HG02885 (cell line): ENCODE data around the gene HSPA4L.

ENCODE experiments used
- ATAC-seq: cut with Tn5 transposase; IDR thresholded peaks from one replicate; pipeline ENCODE4 v1.9.1; 2021; ENCODE audit warnings: mild to moderate bottlenecking; ENCODE audit not compliant: unreplicated experiment, poor library complexity

Gene HSPA4L

DNA sequence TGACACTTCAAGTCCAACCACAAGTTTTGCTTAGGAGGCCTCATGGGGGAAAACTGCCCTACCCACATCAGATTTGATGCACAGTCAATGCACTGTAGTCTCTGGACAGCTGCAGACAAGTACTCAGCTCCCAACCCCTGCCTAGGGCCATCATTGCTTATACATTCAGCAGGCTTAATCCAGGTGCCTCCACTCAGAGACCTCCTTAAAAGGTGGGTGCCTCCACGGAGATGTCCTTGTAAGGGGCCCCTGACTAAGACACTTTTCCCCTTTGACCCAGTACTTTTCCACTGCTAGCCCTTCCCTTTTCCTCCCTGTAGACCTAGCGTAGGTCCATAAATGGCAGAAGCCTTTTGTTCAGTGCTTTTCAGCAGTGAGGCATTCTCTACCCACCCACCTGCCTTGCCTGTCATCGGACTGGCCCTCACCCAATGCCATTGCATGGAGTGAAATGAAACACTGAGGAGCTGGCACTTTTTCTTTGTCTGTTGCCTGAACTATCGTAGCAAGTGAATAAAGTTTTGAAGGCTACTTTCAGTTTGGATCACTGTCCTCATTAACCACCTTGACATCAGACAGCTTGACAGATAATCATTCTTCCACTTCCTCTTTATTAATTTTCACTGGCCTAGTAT, 74.8 kb downstream of the HSPA4L start:
- ATAC-seq = peak; percentile 90

DNA sequence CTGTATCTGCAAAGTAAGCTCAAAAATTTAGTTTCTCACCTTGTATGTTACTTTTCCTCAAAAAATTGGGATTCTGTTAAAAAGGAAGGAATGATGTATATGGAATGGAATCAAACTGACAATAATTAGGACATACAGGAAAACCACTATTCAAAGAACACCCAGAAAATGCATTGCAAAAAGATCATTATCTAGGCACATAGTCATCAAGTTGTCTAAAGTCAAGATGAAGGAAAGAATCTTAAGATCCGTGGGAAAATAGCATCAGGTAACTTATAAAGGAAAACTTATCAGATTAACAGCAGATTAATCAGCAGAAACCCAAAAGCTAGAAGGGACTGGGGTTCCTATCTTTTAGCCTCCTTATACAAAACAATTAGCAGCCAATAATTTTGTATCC, 75.5 kb downstream of the HSPA4L start:
- no peak for ATAC-seq

DNA sequence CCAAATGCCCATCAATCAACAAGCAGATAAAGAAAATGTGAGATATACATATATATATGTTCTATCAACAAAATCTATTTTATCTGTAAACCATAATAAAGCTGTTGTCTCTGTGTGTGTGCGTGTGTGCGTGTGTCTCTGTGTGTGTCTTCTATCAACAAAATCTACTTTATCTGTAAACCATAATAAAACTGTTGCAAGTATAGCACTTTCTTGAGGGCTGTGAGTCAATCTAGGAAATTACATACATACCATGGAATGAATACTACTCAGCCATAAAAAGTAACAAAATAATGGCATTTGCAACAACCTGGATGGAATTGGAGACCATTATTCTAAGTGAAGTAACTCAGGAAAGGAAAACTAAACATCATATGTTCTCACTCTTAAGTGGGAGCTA, 86.1 kb downstream of the HSPA4L start:
- no peak for ATAC-seq

DNA sequence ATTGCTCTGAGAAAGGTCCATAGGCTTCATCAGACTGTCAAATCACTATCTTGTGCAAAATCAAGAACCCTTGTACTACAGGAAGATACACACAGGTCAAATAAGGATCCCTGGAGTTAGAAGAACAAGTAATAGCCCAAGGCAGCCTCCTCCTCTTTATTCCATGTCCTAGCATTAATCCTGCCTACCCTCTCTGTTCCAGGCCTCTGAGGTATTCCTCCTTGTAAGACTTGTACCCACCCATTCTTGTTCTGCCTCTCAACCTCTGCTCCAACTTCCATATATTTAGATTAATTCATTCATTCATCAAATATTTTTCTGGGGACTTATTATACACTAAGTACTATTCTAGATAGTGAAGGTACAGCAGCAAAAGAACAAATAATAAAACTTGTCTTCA, 88.2 kb downstream of the HSPA4L start:
- ATAC-seq = no peak

DNA sequence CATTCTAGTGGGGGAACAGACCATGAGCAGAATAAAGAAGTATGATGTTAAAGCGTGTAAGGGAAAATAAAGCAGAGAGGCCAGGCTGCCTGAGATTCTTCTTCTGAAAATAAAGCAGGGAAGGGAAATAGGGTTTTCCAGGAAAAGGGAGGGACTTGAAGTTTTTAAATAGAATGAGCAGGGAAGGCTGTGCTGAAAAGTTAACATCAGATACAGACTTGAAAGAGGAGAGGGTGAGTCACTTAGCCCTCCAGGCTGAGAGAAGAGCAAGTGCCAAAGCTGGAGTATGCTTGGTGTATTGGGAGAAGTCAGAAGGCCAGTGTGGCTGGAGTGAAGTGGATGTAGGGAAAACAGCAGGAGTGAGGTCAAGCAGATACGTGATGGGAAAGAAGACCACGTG, 88.6 kb downstream of the HSPA4L start:
- ATAC-seq = no peak

DNA sequence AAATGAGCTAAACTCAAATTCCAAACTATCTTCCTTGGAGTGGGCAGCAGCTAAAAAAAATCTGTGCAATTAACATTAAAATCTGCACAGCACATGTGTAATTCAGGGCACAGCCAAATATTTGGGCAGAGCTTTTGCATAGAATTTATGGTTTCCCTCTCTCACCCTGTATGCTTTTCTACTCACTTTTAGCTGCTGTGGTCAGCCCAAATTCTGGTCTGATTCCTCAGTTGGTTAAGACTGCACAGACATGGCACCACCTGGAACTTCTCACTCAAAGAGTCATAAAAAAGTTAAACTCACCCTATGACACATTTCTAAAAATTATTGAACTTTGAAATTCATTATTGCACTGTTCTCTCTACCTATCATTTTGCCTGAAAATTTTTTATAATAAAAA, 93.7 kb downstream of the HSPA4L start:
- no peak for ATAC-seq

DNA sequence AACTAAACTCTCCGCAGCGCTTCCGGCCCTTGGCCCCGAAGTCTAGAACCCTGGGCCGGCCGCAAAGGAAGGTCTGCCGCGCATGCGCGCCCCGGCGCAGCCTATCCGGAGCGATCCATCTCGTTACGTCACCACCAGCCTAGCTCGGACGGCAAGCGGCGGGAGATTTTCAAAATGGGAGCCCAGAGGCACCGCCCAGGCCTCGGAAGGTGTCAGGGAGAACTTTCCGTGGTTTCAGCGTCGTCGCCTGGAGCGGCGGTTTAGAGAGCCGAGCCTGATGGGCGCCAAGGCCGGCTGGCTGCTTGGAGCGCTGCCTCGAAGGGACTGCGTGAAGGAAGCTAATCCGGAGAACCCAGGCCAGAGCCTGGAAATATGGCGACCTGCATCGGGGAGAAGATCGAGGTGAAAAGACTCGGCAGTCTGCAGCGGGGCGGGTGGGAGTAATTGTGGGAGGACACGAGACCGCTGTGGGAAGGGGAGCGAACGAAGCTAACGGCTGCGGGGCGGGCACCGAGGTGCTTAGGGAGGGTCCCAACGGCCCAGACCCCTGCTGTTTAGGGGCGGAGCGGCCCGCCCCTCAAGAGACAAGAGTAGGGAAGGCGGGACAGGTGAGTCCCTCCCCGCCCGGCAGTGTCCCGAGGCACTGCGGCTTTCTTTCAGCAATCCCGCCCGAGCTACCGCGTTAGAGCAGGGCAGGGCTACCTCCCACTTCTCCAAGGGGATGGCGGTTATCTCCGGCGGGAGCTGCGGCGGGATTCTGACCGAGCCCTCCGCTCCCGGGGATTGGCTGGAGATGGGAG, 98.8 kb downstream of the HSPA4L start, which contains the start of gene PLK4:
Gene PLK4 (plus strand): TSS at position 131 of the 800 bp plus-strand sequence. CDS start 242 bp downstream, at position 373.
- peak; percentile 93 for ATAC-seq

DNA sequence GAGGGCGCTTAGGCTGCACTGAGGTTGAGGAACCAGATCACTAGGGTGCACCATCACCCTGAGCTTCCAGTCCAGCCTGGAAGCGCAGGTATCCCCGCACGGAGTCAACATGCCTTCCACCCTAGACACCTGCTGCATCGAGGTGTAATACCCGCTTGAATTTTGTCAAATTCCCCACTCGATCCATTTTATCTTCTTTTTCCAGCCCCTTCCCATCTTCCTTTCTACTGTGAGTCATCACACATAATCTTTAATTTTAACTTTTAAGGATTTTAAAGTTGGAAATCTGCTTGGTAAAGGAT, 99.4 kb downstream of the HSPA4L start:
- peak; percentile 43 for ATAC-seq

DNA sequence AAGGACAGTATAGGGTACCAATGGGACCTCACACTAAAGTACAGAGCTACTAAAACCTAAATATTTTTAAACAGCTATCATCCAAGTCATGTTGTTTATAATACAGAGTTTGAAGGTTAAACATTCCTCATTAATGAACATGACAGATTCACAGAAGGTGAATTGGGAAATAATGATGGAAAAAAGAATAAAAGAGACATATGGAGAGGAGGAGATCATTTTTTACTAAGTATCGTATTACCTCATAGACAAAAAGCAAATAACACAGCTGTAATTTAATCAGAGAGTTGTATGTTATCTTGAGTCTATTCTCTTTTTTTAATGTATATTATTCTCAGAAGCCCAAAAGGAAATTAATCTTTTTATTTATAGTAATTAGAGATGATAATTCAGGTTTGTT, 106.4 kb downstream of the HSPA4L start:
- ATAC-seq = no peak

DNA sequence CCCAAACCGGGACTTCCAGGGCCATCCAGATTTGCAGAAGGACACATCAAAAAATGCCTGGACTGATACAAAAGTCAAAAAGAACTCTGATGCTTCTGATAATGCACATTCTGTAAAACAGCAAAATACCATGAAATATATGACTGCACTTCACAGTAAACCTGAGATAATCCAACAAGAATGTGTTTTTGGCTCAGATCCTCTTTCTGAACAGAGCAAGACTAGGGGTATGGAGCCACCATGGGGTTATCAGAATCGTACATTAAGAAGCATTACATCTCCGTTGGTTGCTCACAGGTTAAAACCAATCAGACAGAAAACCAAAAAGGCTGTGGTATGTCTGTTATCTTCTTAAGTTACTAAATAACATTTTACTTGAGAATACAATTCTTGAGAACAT, 107.8 kb downstream of the HSPA4L start:
- ATAC-seq = no peak
